NCI-H128 (cell line): ENCODE results near the gene NXNL2.

Experiments
- DNase-seq: peaks from one replicate; lab custom pipeline; 2025; ENCODE audit not compliant: unreplicated experiment; lab: John Stamatoyannopoulos, UW

Gene NXNL2

DNA sequence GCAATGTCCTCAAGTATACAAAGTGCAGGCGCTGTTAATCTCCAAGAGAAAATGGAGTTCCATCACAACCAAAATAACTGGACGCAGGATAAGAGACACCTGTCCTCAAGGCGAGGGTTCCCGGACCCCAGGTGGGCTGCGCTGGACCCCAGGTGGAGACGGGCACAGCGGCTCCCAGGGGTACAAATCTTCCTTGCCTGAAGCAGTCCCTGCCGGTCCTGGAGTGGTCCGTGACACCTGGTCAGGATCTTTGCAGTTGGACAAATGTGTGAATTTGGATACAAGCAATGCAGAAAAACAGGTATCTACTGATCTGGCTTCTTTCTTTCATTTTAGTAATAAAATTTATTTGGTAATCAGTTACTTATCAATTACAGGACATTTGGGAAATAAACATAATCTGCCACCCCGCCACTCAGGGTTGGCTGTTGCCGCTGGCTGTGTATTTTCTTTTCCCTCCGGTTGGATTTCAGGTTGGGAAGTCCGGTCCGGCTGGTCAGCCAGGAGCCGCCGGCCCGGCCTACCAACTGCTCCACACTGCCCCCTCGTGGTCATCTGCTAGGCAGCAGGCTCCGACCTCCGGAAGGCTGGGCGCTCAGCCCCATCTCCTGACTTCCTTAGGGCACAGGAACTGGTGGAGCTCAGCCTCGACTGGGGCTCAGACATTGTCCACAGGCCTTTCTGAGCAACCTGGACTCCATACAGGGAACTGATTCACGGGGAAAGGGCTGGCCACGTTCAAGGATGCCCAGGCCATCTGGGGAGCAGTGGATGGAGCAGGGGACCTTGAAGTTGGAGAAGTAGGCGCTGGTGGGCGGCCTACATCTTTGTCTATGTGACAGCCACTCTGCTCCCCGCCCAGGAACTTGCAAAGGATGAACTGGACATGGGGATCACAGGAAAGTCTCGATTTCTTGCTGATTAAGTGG is 43.4 kb downstream of the NXNL2 start:
- DNase-seq = no peak

DNA sequence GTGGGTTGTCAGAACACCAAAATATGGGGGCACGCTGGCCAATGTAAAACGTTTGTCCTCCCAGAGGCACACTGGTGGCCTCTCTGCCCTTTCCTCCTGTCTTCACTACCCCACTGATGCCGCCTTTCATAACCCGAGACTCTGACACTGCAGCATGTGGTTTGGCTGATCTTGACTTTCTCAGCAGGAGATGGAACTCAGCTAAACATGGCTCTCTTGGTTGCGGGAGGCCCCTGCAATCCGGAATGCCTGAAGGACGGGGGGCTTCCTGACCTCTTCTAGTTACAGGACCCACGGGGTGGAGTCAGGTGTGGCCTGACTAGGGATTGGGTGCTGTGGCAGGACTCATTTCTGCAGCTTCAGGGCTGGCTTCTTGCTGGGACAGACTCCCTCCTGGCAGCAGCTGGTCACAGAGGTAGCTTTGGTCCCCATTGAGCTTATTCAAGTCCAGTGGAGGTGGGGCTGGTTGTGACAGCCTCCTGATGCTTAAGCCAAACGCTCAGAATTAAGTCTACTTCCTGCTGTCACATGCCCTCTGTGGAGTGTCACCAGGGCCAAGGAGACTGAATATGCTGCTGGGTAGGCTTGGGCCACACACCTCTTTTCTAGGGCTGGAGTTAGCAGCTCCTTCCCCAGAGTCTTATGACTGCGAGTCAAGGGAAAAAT is 44.2 kb downstream of the NXNL2 start:
- no peak for DNase-seq

DNA sequence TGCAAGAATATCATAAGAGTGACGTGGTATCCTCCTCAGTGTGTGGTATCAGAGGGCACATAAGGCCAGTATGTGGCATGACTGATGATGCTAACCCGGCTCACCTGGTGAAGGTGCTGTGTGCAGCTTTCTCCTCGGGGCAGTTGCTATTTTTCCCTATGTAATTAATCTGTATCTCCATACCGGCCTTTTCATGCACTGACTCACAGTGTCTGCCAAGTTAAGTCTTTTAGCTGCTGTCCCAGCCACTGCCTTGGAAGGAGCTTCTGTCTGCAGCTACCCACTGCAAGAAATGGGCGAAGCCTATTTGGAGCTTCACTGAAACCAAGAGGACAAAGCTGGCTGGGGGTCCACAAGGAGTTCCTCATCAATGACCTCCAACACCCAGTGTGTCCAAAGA is 46.0 kb downstream of the NXNL2 start:
- no peak for DNase-seq

DNA sequence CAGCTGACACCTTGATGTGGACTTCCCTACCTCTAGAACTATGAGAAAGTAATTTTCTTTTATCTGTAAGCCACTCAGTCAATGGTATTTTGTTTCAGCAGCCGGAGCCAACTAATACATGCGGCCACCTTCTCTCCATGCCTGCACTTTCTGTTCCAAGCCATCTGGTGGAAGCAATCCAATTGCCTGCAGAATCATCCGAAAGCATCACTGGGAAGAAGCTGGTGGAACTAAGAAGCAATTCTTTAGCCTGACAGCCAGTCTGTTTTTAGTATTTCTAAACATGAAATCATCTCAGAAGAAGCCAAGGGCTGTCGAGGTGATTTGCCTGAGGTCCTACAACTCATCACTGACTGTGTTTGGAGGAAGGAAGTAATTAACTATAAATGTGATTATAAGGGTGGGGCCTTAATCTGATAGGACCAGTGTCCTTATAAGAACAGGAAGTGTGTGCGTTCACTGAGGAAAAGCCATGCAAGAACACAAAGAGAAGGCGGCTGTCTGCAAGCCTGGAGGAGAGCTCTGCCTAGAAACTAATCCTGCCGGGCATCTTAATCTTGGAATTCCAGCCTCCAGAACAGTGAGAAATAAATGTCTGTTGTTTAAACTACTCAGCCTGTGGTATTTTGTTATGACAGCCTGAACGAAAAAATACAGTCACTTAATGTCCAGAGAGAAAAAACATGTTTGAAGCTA is 49.1 kb downstream of the NXNL2 start:
- no peak for DNase-seq

DNA sequence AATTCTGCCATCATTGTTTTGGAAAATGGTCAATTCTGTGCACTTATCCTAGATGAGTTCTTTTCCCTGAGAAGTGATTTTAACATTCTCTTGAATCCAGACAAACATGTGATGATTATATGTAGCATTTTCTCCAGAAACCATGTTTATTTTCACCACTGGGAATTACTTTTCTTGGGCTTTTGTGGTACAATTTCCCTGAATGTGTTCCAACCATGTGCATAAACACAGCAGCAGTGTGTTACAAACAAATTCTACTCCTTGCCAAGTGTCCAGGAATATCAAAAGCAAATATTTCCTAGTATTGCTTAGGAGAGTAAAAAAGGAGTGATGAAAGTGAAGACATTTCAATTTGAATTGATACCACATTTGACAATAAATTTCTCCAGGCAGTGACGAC is 50.4 kb downstream of the NXNL2 start:
- no peak for DNase-seq

DNA sequence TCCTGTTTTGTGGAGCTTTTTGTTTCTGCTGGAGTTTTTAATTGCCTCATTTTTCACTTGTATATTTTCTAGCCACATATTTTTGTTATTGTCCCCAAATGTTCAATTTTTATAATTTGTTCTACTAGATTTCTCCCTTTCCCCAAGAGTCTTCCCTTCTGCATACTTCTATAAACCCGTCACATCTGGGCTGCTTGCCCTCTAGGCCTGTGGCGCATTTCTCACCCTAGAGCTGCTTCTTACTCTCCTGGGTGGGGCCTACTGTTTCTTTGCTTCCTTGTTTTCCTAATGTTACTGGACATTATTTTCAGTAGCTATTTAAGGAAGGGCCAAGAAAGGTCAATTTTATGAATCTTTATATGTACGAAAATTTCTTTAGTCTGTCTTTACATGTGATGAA is 51.5 kb downstream of the NXNL2 start:
- DNase-seq = no peak

DNA sequence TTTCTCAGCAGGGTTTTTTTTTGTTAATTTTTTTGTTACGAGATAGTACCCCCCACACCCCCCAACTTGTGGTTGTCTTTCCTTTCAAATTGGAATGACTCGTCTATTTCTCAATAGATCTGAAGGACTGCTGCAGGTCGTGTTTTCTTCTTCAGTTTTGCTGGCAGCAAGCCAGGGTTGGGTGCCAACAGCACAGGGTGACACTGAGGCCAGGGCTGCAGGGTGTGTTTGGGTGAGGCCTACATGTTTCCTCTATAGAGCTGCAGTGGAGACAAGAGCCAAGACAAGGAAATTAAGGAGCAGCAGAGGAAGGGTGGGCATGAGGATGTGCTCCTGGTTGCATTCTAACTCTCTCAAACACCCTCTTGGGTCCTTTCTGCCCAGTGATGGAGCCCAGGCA is 52.2 kb downstream of the NXNL2 start:
- DNase-seq = no peak

DNA sequence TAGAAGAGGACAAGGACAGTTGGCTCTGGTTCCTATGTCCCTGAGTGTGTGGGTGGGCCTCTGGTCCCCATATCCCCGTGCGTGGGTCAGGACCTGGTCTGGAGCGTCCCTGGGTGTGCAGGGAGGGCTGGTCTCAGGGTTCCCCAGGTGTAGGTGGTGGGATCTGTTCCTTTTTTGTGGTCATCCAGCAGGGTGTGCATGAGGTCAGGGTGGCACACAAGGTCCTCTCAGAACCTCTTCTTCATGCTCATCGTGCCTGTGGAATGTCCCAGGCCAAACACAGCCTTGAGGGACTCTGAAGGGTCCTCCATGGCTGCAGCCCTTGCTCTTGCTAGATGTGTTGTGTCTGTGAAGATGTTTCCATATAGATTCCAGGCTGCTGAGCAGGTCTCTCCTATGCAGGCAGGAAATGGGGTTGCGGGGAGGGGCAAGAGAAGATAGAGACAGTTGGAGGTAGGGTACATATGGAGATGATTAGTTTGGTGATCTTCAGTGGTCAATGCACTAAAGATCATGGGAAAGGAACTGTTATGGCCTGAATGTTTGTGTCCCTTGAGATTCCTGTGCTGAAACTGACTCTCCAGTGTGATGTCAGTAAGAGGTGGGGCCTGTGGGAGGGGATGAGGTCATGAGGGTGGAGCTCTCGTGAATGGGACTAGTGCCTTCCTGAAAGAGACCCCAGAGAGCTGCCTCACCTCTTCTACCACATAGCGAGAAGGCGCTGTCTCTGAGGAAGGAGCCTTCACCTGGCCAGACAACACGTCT is 53.1 kb downstream of the NXNL2 start:
- DNase-seq = no peak

DNA sequence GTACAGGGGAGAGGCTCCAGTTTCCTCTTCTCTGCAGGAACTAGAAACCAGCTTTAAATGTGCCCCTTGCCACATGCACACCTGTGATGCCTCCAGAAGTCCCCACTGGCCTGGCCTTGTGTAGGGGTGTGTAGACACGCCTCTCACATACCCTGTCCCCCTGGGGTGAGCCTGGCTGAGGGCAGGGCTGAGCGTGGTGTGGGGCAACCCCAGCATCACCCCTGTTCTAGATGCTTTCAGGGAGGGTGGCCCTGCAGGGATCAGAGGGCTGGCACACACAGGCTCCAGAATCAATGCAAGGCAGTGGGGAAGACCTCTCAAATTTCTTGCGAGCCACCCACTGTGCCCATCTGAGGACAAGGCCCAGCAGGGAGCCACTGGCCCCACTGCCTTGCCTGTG is 54.7 kb downstream of the NXNL2 start:
- no peak for DNase-seq

DNA sequence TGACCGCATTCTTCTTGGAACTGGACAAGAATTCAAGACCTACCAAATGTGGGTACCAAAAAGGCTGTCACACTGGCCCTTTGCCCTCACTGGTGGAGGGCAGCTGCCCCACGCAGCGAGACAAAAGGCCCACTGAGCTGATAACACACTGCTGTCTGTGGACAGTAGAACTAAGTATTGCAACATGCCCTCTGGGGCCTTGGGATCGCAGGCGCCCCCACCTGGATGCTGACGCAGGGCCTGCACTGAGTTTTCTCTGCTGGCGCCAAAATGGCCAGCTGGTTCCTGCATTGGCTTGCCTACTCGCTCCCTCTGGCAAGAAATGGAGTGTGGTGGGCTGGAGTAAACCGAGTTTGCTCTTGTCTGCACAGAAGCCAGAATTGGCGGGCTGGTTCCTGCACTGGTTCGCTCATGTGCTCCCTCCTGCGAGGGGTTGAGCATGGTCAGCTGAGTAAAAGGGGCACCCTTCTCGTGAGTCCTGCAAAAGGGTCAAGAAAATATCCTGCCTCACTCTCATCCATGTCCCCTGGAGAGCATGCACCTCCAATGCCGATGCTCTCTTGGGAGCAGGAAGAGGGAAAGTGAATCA is 55.7 kb downstream of the NXNL2 start:
- DNase-seq = no peak

DNA sequence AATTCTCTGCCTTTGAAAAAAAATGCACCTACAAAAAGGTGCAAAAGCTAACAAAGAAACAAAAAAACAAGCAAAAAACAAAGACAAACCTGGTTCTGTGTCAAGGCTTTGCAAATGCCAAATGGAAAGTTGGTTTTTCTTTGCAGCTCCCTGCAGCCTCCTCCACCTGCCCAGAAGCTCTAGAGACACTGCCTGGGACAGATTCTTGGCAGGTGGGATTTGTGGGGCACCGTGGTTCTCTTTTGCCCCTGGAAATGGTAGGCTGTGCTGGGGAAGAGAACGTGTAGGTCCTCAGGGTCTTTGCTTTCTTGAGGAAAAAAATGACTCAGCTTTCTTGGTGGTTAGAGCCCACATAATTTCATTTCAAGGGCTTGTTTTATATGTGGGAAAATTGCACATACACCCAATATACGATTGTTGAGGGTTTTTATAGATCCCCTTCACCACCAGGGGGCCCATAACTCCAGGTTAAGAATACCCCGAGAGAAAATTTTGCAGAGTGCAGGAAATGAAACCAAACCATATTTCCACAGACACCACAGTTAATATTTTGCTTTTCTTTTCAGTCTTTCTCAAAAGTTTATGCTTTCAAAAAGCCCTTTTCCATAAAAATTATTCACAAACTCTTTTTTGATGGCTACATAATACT is 58.7 kb downstream of the NXNL2 start:
- DNase-seq = no peak
